K562 (cell line): Measurements from ENCODE around the gene SCYL1. TPM values are rescaled to one million over a fixed set of nuclear protein-coding genes. Genes with fewer than 3 reads are reported as not detected.

ENCODE experiments used
- CSDE1 ChIP-seq, 2 experiments: fragments of 450-650 bp; IDR thresholded peaks; 2 replicates each; pipeline ENCODE4 v1.6.1; 2016; ENCODE audit warnings: mild to moderate bottlenecking in 1 of 2
- EP300 ChIP-seq: IDR thresholded peaks from 2 replicates; pipeline ENCODE4 v1.6.1; 2012; ENCODE audit warnings: low read length, improper control_type of control experiment
- HDAC1 ChIP-seq, 2 experiments: fragments of 450-650 bp; IDR thresholded peaks; 2 replicates each; pipeline ENCODE4 v1.6.1; 2016 to 2017; ENCODE audit warnings: inconsistent platforms in 1 of 2, mild to moderate bottlenecking in 1 of 2, moderate library complexity in 1 of 2
- MAX ChIP-seq: sonication (generic); formaldehyde crosslinking; IDR thresholded peaks from 2 replicates; pipeline ENCODE4 v1.9.0; 2022; ENCODE audit warnings: mild to moderate bottlenecking, missing genetic modification reagents
- MCM7 ChIP-seq, 2 experiments: fragments of 450-650 bp; IDR thresholded peaks; 2 replicates each; pipeline ENCODE4 v1.6.1; 2016 to 2018
- RBM25 ChIP-seq: fragments of 200-400 bp; formaldehyde crosslinking; IDR thresholded peaks from 2 replicates; pipeline ENCODE4 v1.6.1; 2018; ENCODE audit warnings: low read length, low read depth, moderate library complexity; ENCODE audit not compliant: severe bottlenecking
- SMAD3 ChIP-seq: fragments of 450-650 bp; formaldehyde crosslinking; conservative IDR thresholded peaks from 2 replicates; pipeline ENCODE4 v1.4.0; 2020; ENCODE audit warnings: mild to moderate bottlenecking
- SMARCC2 ChIP-seq: fragments of 450-650 bp; IDR thresholded peaks from 2 replicates; pipeline ENCODE4 v1.6.1; 2017; ENCODE audit warnings: antibody characterized with exemption, moderate library complexity, mild to moderate bottlenecking, low read depth
- SNAPC5 ChIP-seq: fragments of 250-450 bp; sonication (Bioruptor Pico); IDR thresholded peaks from 2 replicates; pipeline ENCODE4 v1.8.0; 2021; ENCODE audit warnings: moderate library complexity, mild to moderate bottlenecking, inconsistent platforms
- THRB ChIP-seq: fragments of 450-650 bp; formaldehyde crosslinking; conservative IDR thresholded peaks from 2 replicates; pipeline ENCODE4 v1.4.0; 2022; ENCODE audit warnings: mild to moderate bottlenecking, missing genetic modification characterization
- ZNF121 ChIP-seq: sonication (generic); formaldehyde crosslinking; conservative IDR thresholded peaks from 2 replicates; pipeline ENCODE4 v1.8.0; 2022; ENCODE audit warnings: missing genetic modification reagents
- ZNF134 ChIP-seq: fragments of 250-450 bp; sonication (Bioruptor Pico); conservative IDR thresholded peaks from 2 replicates; pipeline ENCODE4 v1.4.0; 2020
- ZNF347 ChIP-seq: fragments of 450-650 bp; formaldehyde crosslinking; IDR thresholded peaks from 2 replicates; pipeline ENCODE4 v1.4.0; 2020; ENCODE audit warnings: low read depth, mild to moderate bottlenecking, moderate library complexity
- ZNF431 ChIP-seq: sonication (generic); formaldehyde crosslinking; IDR thresholded peaks from 2 replicates; pipeline ENCODE4 v1.8.0; 2022; ENCODE audit warnings: mild to moderate bottlenecking, missing genetic modification reagents
- ZNF589 ChIP-seq: fragments of 200-800 bp; sonication (Bioruptor generic); IDR thresholded peaks from 2 replicates; pipeline ENCODE4 v1.6.1; 2016; ENCODE audit warnings: low read depth, missing genetic modification characterization, missing compliant biosample characterization
- ZNF592 ChIP-seq: fragments of 450-650 bp; IDR thresholded peaks from 2 replicates; pipeline ENCODE4 v1.6.1; 2017; ENCODE audit warnings: antibody characterized with exemption, mild to moderate bottlenecking
- polyA plus RNA-seq, 8 experiments: library from polyadenylated mRNA; depleted of rRNA in 4 of 8; stranded (reverse) in 5 of 8; unstranded in 3 of 8; fragments of >200 nt; fragmentation: Nextera tagmentation in 2 of 8; fragmentation: Illumina TruSeq in 1 of 8; extraction: Ambion mirVana in 2 of 8; extraction: Trizol in 1 of 8; gene quantifications; 2 replicates each; pipeline versions ENCODE4 v1.2.1 to v1.2.3, GENCODE V29; 2011 to 2014; ENCODE audit warnings: inconsistent platforms in 1 of 8, missing spikeins in 1 of 8
- total RNA-seq, 7 experiments: library from RNA; depleted of rRNA in 6 of 7; stranded (reverse); fragments of >200 nt in 6 of 7; fragmentation: Illumina TruSeq in 2 of 7; extraction: Trizol in 2 of 7; gene quantifications; 2 replicates each; pipeline versions ENCODE4 v1.2.1 to v1.2.3, GENCODE V29; 2011 to 2021; ENCODE audit warnings: low replicate concordance in 1 of 7
- TF ChIP-seq, protein P1 (sequence below), 2 experiments: fragments of 450-650 bp in 1 of 2; sonication (generic) in 1 of 2; formaldehyde crosslinking; conservative IDR thresholded peaks; 2 replicates each; pipeline versions ENCODE4 v1.4.0 to v1.8.1; 2020 to 2022; ENCODE audit warnings: mild to moderate bottlenecking in 1 of 2, missing genetic modification reagents in 1 of 2
- TF ChIP-seq, protein P2 (sequence below): IDR thresholded peaks from 2 replicates; pipeline ENCODE4 v1.6.1; 2016; ENCODE audit warnings: missing genetic modification characterization, missing compliant biosample characterization

SCYL1 gene
- total and polyA plus RNA-seq, 9 of the 15 experiments (the other 6 are each of a cell fraction or from before 2014, with no cell fraction given): 1.9 to 145 (median 57.6) TPM

- TF ChIP-seq SMARCC2 (no peak), HDAC1 (IDR thresholded peaks at IDR 0.05) (peak in 1 of 2 experiments; percentile 61; a peak in 2 of 4 replicates), ZNF589 (CRISPR knock-in tag) (peak; percentile 59; the same call in 1 of the 2 replicates), CSDE1 (IDR thresholded peaks at IDR 0.05) (no peak), EP300 (peak; percentile 32; the same call in 1 of the 2 replicates), MAX (CRISPR knock-in tag) (0 out of 2 replicates have a peak, but pooled peaks have one; percentile 28), ZNF134 (no peak), ZNF347 (no peak), MCM7 (IDR thresholded peaks at IDR 0.05) (no peak), THRB (CRISPR knock-in tag) (no peak), SMAD3 (no peak), ZNF431 (CRISPR knock-in tag) (no peak; the same call in 1 of the 2 replicates), ZNF121 (CRISPR knock-in tag) (no peak), RBM25 (no peak), SNAPC5 (CRISPR knock-in tag) (no peak), ZNF592 (peak; percentile 95)
- TF ChIP-seq, protein P1, sequence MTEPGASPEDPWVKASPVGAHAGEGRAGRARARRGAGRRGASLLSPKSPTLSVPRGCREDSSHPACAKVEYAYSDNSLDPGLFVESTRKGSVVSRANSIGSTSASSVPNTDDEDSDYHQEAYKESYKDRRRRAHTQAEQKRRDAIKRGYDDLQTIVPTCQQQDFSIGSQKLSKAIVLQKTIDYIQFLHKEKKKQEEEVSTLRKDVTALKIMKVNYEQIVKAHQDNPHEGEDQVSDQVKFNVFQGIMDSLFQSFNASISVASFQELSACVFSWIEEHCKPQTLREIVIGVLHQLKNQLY (CRISPR knock-in tag; conservative IDR thresholded peaks at IDR 0.05): no peak
- TF ChIP-seq, protein P2, sequence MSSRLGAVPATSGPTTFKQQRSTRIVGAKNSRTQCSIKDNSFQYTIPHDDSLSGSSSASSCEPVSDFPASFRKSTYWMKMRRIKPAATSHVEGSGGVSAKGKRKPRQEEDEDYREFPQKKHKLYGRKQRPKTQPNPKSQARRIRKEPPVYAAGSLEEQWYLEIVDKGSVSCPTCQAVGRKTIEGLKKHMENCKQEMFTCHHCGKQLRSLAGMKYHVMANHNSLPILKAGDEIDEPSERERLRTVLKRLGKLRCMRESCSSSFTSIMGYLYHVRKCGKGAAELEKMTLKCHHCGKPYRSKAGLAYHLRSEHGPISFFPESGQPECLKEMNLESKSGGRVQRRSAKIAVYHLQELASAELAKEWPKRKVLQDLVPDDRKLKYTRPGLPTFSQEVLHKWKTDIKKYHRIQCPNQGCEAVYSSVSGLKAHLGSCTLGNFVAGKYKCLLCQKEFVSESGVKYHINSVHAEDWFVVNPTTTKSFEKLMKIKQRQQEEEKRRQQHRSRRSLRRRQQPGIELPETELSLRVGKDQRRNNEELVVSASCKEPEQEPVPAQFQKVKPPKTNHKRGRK (tag): no peak
Observed at GRCh38 chr11:65478388-65479183, 46.3 kb upstream of the SCYL1 start (continued).
